GM13976 (cell line): ENCODE measurements around the gene CXADR.
"Not testable (repeated sequence)": the region's sequence is repeated elsewhere in the genome, so short reads cannot be mapped to it uniquely, and the experiment has no call there.

Experiments
- DNase-seq: peaks from one replicate; pipeline ENCODE4 v3.0.0; 2012; ENCODE audit warnings: low spot score
- CTCF ChIP-seq: IDR thresholded peaks from 2 replicates; pipeline ENCODE4 v1.5.1; 2012; ENCODE audit warnings: borderline replicate concordance, mild to moderate bottlenecking; ENCODE audit not compliant: insufficient read depth; ENCODE audit errors: extremely low read depth, missing control alignments, control extremely low read depth
- in situ Hi-C: fragments of 300-500 bp; cut with MboI; formaldehyde crosslinking; loops from one replicate; pipeline ENCODE4 v1.12.0; 2022; ENCODE audit warnings: low sequenced_read_pairs, mixed read lengths, inconsistent platforms; ENCODE audit not compliant: unreplicated experiment

Gene CXADR

GRCh38 chr21:17506951-17507350 lies 5.9 kb upstream of the CXADR start:
- DNase-seq, result no peak
- in situ Hi-C loops, result no loop called here
- TF ChIP-seq CTCF, result no peak

- in situ Hi-C loops, result no loop called here
- TF ChIP-seq CTCF, result no peak
- no peak for DNase-seq
These were observed 5.3 kb upstream of the CXADR start for GRCh38 chr21:17507591-17507990.

- no peak for TF ChIP-seq CTCF
- in situ Hi-C loops, result no loop called here
- DNase-seq, result peak; percentile 40
These were observed 626 bp downstream of the CXADR start for GRCh38 chr21:17513214-17514123.

- DNase-seq, result no peak
- no peak for TF ChIP-seq CTCF
- in situ Hi-C loops, result no loop called here
These were observed 1.4 kb downstream of the CXADR start for GRCh38 chr21:17514124-17514845.

GRCh38 chr21:17517008-17517407 lies 4.2 kb downstream of the CXADR start:
- DNase-seq, in situ Hi-C loops: not testable (repeated sequence)

- no peak for DNase-seq
- no peak for TF ChIP-seq CTCF
- in situ Hi-C loops, result no loop called here
These were observed 6.4 kb downstream of the CXADR start for GRCh38 chr21:17519208-17519738.
